H1 (cell line): ENCODE measurements around the gene TCAF1.

Experiments used
- CTCF ChIP-seq, 3 experiments: IDR thresholded peaks; 1 replicate in 2 of 3; 2 replicates in 1 of 3; pipeline versions ENCODE4 v1.5.1 to v1.6.1; 2011; ENCODE audit warnings: low read length in 3 of 3, mild to moderate bottlenecking in 3 of 3, inconsistent platforms in 2 of 3, low read depth in 1 of 3, moderate library complexity in 1 of 3; ENCODE audit not compliant: insufficient read depth in 1 of 3; ENCODE audit errors: control extremely low read depth in 1 of 3
- NRF1 ChIP-seq: IDR thresholded peaks from 2 replicates; pipeline ENCODE4 v1.6.1; 2011; ENCODE audit warnings: mild to moderate bottlenecking, low read depth, low read length, improper control_type of control experiment
- PHF8 ChIP-seq: fragments of 200-600 bp; sonication (generic); conservative IDR thresholded peaks from 2 replicates; pipeline ENCODE4 v1.7.1; 2012; ENCODE audit warnings: low read depth, mild to moderate bottlenecking, inconsistent platforms, low read length, moderate library complexity

GRCh38 chr7:143900230-143900766 is 1.7 kb downstream of the TCAF1 start:
- TF ChIP-seq NRF1 (no peak), CTCF (IDR thresholded peaks at IDR 0.05; ENCODE audit: control extremely low read depth in 1 of 3, insufficient read depth in 1 of 3, low read depth in 1 of 3, low read length in 3 of 3) (no peak), PHF8 (no peak)
